Measurements from ENCODE around the gene OR10AD1.
A peak's percentile ranks its signal among the peaks of the same experiment; 100 is the strongest.
"Not testable (repeated sequence)": the region's sequence is repeated elsewhere in the genome, so short reads cannot be mapped to it uniquely, and the experiment has no call there.

OR10AD1 gene

GRCh38 chr12:48203192-48203591, at the start of gene OR10AD1:
TSS of gene OR10AD1 (minus strand) at chr12:48203292. CDS start at chr12:48203292, 0 bp downstream.
- DNase-seq (ENCODE audit: low read depth) = no peak

DNA sequence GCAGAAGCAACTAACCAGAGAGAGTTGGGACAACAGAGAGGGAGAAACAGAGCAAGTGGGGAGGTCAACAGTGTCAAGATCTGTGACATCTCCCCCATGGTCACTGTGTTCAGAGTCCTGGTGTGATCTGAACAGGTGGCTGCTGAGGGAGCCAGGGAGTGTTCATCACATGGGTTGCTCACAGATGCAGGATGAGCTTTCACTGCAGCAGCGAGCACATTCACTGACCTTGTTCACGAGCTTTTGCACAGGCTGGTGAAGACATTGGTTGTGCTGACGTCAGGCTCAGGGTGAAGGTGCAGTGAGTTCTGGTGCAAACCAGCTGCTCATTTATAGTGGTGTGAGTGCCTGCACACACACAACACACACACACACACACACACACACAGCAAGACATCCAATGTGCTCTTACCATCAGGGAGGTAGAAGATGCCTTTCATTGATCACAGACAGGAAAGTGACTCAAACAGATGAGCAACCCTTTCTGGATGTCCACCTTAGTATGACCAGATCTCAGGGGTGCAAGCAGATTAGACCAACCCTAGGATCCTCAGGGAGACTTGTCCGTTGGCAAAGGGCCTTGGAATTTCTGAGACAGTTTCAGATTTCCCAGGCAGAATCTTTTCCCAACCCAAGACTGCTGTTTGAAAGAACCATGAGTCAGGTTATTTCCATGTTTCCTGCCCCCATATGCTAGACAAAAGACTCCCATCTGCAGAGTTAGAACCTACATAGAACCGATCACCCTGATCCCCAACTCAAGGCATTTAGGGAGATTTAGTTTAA, 44.3 kb upstream of the OR10AD1 start:
- no peak for DNase-seq (ENCODE audit: low read depth)

- DNase-seq (ENCODE audit: low read depth) = no peak
These were observed 34.1 kb upstream of the OR10AD1 start for GRCh38 chr12:48237162-48237561.

DNA sequence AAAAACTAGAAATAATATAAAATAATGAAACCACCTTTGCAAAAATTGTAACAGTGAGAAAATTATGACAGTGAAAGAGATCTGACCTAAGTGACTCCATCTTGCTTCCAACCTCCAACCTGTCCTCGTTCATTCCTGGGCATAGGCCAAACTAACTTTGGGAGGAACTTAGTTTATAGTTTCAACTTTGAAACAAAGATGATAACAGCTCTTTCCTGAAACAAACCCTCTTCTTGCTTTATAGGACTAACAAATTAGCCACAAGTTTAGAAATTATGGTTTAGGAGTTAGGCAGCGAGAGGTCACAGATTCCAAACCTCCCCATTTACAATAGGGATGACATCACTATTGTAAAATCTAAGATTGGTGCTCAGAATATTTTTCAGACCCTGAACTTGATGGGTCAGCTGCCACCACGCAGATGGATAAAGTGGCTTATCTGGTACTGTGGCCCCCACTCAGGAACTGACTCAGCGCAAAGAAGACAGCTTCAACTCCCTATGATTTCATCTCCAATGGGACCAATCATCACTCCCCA, 32.8 kb upstream of the OR10AD1 start:
- DNase-seq (ENCODE audit: low read depth) = no peak

DNA sequence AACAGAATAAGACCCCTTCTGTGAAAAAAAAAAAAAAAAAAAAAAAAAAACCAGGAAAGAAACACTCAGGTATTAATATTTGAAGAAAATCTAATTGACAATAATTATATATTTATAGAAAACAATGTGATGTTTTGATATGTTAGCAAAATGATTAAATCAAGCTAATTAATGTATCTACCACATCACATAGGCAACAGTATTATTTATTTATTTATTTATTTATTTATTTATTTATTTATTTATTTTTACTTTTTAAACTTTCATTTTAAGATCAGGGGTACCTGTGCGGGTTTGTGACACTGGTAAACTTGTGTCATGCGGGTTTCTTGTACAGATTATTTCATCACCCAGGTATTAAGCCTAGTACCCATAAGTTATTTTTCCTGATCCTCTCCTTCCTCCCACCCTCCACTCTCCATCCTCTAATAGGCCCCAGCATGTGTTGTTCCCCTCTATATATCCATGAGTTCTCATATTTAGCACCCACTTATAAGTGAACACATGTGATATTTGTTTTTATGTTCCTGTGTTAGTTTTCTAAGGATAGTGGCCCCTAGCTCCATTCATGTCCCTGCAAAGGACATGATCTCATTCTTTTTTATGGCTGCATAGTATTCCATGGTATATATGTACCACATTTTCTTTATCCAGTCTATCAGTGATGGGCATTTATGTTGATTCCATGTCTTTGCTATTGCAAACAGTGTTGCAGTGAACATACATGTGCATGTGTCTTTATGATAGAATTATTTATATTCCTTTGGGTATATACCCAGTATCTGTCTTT, 28.3 kb upstream of the OR10AD1 start:
- not testable (repeated sequence) for DNase-seq (ENCODE audit: low read depth)

- not testable (repeated sequence) for DNase-seq (ENCODE audit: low read depth)
These were observed 21.4 kb upstream of the OR10AD1 start for GRCh38 chr12:48224533-48224932.

DNA sequence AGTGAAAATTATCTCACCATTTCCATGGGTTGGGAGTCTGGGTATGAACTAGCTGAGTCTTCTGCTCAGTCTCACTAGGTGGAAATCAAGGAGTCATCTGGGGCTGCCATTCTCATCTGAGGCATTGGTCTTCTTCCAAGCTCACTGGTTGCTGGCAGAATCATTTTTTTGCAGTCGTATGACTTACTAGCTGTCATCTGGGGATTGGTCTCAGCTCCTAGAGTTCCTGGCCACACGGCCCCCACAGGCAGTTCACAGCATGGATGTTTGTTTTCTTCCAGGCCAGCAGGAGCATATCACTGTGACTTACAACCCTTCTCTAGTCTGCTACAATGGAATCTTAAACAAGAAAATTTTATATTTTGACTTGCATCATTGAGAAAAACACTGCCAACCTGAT, 18.6 kb upstream of the OR10AD1 start:
- no peak for DNase-seq (ENCODE audit: low read depth)

DNA sequence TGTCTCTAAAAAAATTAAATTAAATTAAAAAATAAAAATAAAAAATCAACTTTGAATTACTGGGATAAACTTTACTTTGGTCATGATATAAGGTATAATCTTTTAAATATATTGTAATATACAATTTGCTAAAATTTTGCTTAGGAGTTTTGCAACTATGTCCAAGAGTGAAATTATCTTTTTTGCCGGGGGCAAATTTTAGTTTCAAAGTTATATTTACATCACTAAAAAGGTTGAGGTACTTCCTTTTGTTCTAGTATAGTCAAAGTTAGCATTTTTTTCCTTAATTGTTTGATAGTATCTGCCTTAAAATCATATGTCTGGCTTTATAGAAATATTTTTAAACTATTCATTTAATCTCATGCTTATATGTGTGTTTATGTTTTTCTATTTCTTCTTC, 17.6 kb upstream of the OR10AD1 start:
- DNase-seq (ENCODE audit: low read depth) = no peak

GRCh38 chr12:48219631-48220030, 16.5 kb upstream of the OR10AD1 start:
- DNase-seq (ENCODE audit: low read depth) = no peak

DNA sequence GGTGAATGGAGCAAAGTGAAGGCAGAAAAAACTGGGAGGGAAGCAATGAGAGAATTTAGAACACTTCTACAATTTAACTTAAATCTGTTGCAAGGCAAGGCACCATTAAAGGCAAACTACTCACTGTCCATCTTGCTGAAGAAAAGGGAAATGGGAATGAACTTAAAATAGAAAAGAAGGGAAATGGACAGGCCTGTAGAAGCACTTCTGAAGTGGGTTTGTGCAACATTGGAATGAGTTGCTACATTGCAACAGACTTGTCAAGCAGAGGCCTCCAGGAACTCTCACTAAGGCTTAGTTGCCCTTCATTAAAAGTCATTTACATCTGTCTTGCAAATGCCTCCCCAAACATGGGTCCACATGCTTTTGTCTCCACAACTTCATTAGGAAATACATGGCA, 13.7 kb upstream of the OR10AD1 start:
- no peak for DNase-seq (ENCODE audit: low read depth)

- DNase-seq (ENCODE audit: low read depth) = not testable (repeated sequence)
These were observed 6.4 kb upstream of the OR10AD1 start for GRCh38 chr12:48209495-48209894.

- no peak for DNase-seq (ENCODE audit: low read depth)
These were observed 326 bp downstream of the OR10AD1 start for GRCh38 chr12:48202766-48203165.

DNA sequence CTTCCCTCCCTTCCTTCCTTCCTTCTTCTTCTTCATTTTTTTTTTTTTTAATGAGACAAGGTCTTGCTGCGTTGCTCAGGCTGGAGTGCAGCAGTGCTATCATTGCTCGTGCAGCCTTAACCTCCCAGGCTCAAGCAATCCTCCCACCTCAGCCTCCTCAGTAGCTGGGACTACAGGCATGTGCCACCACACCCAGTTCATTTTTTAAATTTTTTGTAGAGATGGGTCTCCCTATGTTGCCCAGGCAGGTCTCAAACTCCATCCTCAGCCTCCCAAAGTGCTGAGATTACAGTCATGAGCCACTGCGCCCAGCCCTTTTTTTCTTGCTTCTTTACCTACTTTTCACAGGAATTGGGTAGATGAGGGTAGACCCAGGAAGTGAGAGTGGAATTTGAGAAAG, 1.6 kb downstream of the OR10AD1 start:
- DNase-seq (ENCODE audit: low read depth) = no peak

GRCh38 chr12:48201091-48201490, 2.0 kb downstream of the OR10AD1 start:
- no peak for DNase-seq (ENCODE audit: low read depth)

DNA sequence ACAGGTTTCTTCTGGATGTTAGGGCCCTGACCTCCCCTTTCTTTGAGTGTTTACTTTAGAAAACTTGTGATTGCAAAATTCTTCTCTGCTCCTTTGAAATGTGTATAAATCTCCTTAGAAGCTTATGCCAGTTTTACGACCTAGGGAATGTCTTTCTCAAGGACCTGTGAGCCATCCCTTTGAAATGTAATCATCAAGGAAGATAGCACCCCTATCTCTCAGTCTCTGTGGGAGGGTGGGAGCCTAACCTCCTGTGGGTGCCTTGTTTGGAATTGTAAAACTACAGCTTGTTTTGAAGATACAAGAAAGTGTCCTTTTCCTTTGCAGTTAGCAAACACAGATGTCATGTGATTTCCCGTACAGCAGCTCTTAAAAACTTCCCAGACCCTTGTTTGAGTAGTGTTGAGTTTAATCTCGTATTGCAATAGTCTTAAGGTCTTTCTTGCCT, 3.3 kb downstream of the OR10AD1 start:
- DNase-seq (ENCODE audit: low read depth) = no peak

GRCh38 chr12:48198985-48199384, 4.1 kb downstream of the OR10AD1 start:
- DNase-seq (ENCODE audit: low read depth) = no peak

DNA sequence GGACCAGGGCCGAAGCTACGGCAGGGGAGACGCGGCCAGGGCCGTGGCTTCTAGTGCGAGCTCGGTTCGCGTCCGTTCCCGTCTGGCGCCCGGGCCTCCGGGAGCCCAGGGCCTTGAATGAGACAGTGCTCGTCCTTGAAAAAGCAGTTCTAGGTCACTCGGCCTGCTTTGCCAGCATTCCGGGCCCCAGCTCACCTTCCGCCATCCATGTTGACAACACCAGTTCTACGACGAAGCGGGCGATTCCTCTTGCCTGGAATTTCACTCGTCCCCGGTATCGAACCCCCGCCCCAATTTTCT, 4.5 kb downstream of the OR10AD1 start:
- no peak for DNase-seq (ENCODE audit: low read depth)

- peak; percentile 81 for DNase-seq (ENCODE audit: low read depth)
These were observed 5.0 kb downstream of the OR10AD1 start for GRCh38 chr12:48197971-48198671.

- DNase-seq (ENCODE audit: low read depth) = no peak
These were observed 5.5 kb downstream of the OR10AD1 start for GRCh38 chr12:48197549-48197970.

DNA sequence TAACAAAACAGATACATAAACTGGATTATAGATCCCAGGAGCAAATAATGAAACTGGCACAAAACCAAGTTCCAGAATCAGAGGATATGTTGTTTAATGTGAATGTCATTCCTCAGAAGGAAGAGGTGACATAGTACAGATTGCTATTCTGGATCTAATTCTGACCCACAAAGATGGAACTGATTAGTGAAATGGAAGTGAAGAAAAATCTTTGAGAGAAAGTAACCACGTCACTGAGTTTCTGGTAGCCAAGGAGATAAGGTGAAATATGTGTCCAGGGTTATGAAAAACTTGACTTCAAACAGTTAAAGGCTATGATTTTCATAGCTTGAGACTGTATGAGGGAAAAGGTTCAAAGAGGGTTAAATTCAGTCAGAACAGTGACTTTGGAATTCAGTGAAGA, 8.3 kb downstream of the OR10AD1 start:
- no peak for DNase-seq (ENCODE audit: low read depth)

DNA sequence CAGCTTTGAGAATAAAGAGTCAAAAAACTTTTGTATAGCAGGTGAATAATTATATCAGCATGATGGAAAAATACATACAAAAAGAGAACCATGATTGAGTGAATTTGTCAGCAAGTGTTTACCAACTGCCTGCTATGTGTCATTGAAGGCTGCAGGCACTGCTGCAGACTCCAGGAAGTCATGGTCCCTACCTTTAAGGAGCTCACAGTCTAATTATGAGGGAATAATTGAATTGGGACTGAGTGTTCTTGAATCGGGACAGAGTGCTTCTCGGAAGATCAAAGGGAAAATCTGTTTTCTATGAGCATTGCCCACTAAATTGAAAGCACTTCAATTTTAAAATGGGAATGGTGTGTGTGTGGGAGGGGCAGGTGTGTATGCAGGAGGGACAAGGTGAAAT, 9.5 kb downstream of the OR10AD1 start:
- no peak for DNase-seq (ENCODE audit: low read depth)

GRCh38 chr12:48192861-48193260, 10.2 kb downstream of the OR10AD1 start:
- no peak for DNase-seq (ENCODE audit: low read depth)

- DNase-seq (ENCODE audit: low read depth) = no peak
These were observed 12.0 kb downstream of the OR10AD1 start for GRCh38 chr12:48191096-48191495.
